GM23338 (cell line): ENCODE data around the gene TTC22.

Source experiments
- CREB1 ChIP-seq: fragments of 250-450 bp; sonication (Bioruptor Pico); IDR thresholded peaks from 2 replicates; pipeline ENCODE4 v1.5.0; 2020; ENCODE audit warnings: low read depth, mild to moderate bottlenecking, moderate library complexity
- EZH2phosphoT487 ChIP-seq: fragments of 200-600 bp; sonication (generic); IDR thresholded peaks from one replicate; pipeline ENCODE4 v1.8.1; 2018; ENCODE audit warnings: antibody characterized with exemption; ENCODE audit not compliant: unreplicated experiment
- JUNB ChIP-seq: IDR thresholded peaks from one replicate; pipeline ENCODE4 v1.6.1; 2016; ENCODE audit warnings: antibody characterized with exemption; ENCODE audit not compliant: unreplicated experiment
- POLR2AphosphoS5 ChIP-seq: IDR thresholded peaks from 2 replicates; pipeline ENCODE4 v1.6.1; 2016; ENCODE audit warnings: antibody characterized with exemption, low read depth
- ZNF114 ChIP-seq: fragments of 250-450 bp; sonication (Bioruptor Pico); IDR thresholded peaks from 2 replicates; pipeline ENCODE4 v1.5.0; 2020; ENCODE audit warnings: mild to moderate bottlenecking, moderate library complexity
- TF ChIP-seq, protein P1 (sequence below), 2 experiments: fragments of 200-600 bp in 1 of 2; sonication (generic) in 1 of 2; conservative IDR thresholded peaks; 2 replicates each; pipeline versions ENCODE4 v1.5.1 to v1.6.1; 2016 to 2017; ENCODE audit warnings: antibody characterized with exemption in 2 of 2, low read depth in 2 of 2, mild to moderate bottlenecking in 2 of 2, moderate library complexity in 1 of 2
- TF ChIP-seq, protein P2 (sequence below): IDR thresholded peaks from one replicate; pipeline ENCODE4 v1.6.1; 2018; ENCODE audit warnings: antibody characterized with exemption; ENCODE audit not compliant: unreplicated experiment

DNA sequence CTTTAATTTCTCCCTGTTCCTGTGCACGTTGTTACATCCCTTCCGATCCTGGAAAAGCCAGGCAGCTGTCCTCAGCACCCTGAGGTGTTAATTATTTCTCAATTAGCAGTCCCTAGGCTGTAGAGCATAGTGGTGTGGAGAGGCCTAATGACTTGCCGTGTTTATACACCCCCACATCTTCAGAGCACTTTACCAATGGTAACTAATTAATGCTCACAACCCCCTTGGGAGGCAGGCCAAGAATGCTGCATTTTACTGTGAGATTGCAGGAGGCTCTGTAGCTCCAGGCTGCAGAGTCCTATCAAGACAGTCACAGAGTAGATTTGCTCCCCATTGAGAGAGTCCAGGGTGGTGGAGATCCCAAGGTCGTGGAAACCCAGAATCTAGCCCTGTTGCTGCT is 34.4 kb downstream of the TTC22 start:
- TF ChIP-seq, protein P1, sequence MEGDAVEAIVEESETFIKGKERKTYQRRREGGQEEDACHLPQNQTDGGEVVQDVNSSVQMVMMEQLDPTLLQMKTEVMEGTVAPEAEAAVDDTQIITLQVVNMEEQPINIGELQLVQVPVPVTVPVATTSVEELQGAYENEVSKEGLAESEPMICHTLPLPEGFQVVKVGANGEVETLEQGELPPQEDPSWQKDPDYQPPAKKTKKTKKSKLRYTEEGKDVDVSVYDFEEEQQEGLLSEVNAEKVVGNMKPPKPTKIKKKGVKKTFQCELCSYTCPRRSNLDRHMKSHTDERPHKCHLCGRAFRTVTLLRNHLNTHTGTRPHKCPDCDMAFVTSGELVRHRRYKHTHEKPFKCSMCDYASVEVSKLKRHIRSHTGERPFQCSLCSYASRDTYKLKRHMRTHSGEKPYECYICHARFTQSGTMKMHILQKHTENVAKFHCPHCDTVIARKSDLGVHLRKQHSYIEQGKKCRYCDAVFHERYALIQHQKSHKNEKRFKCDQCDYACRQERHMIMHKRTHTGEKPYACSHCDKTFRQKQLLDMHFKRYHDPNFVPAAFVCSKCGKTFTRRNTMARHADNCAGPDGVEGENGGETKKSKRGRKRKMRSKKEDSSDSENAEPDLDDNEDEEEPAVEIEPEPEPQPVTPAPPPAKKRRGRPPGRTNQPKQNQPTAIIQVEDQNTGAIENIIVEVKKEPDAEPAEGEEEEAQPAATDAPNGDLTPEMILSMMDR (conservative IDR thresholded peaks at IDR 0.05; ENCODE audit: low read depth in 2 of 2) = no peak
- TF ChIP-seq POLR2AphosphoS5 (no peak), JUNB (no peak), EZH2phosphoT487 (no peak), ZNF114 (no peak), CREB1 (CRISPR knock-in tag) (no peak)
- TF ChIP-seq, protein P2, sequence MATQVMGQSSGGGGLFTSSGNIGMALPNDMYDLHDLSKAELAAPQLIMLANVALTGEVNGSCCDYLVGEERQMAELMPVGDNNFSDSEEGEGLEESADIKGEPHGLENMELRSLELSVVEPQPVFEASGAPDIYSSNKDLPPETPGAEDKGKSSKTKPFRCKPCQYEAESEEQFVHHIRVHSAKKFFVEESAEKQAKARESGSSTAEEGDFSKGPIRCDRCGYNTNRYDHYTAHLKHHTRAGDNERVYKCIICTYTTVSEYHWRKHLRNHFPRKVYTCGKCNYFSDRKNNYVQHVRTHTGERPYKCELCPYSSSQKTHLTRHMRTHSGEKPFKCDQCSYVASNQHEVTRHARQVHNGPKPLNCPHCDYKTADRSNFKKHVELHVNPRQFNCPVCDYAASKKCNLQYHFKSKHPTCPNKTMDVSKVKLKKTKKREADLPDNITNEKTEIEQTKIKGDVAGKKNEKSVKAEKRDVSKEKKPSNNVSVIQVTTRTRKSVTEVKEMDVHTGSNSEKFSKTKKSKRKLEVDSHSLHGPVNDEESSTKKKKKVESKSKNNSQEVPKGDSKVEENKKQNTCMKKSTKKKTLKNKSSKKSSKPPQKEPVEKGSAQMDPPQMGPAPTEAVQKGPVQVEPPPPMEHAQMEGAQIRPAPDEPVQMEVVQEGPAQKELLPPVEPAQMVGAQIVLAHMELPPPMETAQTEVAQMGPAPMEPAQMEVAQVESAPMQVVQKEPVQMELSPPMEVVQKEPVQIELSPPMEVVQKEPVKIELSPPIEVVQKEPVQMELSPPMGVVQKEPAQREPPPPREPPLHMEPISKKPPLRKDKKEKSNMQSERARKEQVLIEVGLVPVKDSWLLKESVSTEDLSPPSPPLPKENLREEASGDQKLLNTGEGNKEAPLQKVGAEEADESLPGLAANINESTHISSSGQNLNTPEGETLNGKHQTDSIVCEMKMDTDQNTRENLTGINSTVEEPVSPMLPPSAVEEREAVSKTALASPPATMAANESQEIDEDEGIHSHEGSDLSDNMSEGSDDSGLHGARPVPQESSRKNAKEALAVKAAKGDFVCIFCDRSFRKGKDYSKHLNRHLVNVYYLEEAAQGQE = no peak
